ENCODE measurements around the gene MOK.

GRCh38 chr14:102227184-102227964, 77.6 kb downstream of the MOK start:
- TF ChIP-seq POLR2A (IDR thresholded peaks at IDR 0.05) (no peak), CTCF (IDR thresholded peaks at IDR 0.05) (no peak)
